NOMO-1 (cell line): ENCODE data around the gene UVRAG.
"Not testable (repeated sequence)": the region's sequence is repeated elsewhere in the genome, so short reads cannot be mapped to it uniquely, and the experiment has no call there.

Experiments used
- DNase-seq, 2 experiments: peaks; one replicate each; lab custom pipeline; 2025; ENCODE audit not compliant: unreplicated experiment in 2 of 2; lab: John Stamatoyannopoulos, UW

UVRAG gene

DNA sequence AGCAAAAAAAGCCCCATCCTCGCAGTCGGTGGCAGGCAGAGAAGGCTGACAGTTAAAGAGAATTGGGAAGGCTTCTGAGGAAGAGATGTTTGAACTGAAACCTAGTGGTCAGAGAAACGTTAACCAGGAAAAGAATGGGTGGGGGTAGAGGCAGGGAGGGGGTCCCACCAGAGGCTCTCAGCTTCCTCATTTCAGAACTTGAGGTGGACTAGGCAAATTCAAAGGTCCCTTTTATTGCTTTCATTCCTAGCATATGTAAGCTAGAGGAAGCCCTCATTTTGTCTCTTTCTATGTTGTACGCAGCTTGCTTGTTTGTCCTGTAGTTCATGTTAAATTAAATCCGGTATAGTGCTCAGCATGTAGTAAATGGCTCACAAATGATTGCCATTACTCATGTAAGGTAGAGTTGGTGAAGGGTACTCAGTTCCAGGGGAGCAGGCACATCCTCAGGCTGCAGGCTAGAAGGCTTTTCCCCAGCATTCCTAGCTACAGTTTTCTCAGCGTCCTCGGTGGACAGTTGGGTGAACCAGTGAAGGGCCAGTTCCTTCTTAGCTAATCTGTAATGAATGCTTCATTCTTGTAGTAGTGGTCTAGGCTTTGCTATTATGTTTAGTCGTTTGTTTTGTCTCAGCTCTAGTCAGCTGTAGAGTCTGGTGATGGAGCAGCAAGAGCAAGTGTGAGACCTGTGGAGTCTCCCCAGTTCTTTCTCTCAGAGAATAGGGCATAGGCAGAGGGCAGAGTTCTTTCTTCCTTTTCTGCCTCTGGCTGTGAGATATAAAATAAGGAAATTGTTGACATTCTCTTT, 58.6 kb downstream of the UVRAG start:
- peak; percentile 68 to 74 for DNase-seq

DNA sequence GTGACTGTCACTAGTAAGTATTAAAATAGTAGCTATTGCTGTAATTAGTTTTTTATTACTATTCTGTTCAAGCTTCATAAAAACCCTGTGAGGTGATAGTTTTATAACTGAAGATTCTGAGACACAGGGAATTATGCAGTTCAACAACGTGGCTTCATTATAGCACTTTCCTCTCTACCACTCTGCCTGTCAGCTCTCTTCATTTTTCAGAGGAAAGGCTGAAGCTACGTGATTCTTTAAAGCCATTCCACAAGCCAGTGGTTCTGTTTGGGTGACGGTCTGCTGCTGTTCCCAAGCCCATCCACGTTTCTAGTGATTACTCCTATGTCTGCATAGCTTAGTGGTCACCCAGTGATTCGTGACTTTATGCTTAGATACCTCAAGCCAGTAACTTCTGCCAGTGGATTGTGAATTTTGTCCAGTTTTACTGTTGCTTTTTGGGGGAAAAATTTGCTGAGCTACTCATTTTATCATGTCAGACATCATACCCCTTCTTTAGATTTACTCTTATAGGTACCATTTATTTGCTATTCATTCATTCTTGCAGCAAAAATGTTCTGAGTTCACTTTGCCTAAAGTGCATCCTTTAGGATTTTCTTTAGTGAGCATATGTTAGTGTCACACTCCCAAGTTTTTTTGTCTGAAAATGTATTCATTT, 59.8 kb downstream of the UVRAG start:
- DNase-seq: no peak

DNA sequence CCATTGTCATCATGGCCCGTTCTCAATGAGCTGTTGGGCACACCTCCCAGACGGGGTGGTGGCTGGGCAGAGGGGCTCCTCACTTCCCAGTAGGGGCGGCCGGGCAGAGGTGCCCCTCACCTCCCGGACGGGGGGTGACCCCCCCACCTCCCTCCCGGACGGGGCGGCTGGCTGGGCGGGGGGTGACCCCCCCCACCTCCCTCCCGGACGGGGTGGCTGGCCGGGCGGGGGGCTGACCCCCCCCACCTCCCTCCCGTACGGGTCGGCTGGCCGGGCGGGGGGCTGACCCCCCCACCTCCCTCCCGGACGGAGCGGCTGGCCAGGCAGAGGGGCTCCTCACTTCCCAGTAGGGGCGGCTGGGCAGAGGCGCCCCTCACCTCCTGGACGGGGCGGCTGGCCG, 62.3 kb downstream of the UVRAG start:
- not testable (repeated sequence) for DNase-seq

DNA sequence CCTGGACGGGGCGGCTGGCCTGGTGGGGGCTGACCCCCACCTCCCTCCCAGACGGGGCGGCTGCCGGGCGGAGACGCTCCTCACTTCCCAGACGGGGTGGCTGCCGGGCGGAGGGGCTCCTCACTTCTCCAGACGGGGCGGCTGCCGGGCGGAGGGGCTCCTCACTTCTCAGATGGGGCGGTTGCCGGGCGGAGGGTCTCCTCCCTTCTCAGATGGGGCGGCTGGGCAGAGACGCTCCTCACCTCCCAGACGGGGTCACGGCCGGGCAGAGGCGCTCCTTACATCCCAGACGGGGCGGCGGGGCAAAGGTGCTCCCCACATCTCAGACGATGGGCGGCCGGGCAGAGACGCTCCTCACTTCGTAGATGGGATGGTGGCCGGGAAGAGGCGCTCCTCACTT, 62.9 kb downstream of the UVRAG start:
- not testable (repeated sequence) for DNase-seq

DNA sequence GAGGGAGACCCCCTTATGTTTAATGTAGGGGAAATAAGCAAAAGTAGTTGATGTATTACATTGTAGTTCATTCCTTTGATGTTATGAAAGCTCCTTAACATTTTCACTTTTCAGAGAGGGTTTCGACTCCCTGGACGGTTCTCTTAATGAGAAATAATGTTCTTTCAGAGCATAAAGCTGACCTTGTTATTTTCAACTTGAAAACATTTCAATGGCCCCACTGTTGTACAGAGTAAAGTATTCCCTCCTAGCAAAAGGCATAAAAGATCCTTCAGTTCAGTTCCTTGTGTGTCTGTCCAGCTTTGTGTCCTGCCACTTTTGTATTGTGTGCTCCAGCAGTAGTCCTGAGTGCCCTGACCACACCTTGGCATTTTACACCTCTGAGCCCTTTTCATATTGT, 63.9 kb downstream of the UVRAG start:
- no peak for DNase-seq

DNA sequence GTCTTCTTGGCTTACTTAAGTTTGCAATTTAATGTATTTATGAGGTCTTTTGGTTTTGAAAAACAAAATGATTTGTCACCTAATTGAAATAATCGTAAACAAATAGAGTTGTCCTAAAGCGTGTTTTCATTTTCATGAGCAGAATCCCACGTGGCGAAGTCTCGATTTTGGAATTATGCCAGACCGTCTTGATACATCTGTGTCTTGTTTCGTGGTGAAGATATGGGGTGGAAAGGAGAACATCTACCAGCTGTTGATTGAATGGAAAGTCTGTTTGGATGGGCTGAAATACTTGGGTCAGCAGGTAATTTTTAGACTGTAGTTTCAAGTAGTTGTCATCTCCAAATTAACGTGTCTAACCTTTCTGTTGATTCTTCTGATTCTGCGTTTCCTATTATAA, 64.7 kb downstream of the UVRAG start:
- no peak for DNase-seq

DNA sequence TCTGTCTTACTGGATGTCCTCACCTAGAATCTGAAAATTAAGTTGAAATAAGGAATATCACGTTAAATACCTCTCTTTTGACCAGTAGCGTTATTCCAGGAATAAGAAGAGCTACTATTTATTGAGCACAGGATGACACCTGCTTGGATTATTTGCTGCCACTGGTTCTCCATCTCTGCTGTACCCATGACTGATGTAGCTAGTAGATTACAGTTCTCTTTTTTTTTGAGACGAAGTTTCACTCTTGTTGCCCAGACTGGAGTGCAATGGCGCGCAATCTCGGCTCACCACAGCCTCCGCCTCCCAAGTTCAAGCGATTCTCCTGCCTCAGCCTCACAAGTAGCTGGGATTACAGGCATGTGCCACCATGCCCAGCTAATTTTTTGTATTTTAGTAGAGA, 65.3 kb downstream of the UVRAG start:
- DNase-seq: peak in 1 of 2 experiments; percentile 7

DNA sequence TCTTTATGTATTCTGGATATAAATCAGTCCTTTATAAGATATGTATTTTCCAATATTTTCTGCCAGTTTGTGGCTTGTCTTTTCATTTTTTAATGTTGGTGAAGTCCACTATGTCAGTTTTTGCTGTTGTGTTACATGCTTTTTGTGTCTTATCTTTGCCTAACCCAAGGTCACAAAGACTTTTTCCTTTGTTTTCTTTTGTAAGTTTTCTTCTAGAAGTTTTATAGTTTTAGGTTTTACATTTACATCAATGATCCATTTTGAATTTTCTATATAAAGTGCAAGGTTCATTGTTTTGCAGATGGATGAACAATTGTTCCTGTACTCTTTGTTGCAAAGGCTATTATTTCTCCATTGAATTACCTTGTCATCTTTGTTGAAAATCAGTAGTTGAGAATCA, 69.3 kb downstream of the UVRAG start:
- no peak for DNase-seq

DNA sequence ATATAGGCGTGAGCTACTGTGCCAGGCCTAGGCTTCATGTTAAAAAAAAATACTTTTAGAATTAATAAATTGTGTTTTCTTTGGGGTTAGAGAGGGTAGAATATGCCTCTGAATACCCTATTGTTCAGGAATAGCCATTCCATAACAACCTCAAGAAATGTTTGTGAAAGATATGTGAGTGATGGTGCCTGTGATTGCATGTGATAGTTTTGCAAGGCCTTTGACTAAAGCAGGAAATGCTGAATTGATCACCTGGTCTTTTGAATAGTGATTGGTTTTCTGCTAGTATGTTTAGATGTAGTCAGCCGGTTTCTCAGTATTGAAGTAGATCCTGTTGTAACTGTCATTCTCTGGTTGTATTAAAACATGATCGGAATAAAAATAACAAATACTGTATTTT, 73.4 kb downstream of the UVRAG start:
- no peak for DNase-seq

DNA sequence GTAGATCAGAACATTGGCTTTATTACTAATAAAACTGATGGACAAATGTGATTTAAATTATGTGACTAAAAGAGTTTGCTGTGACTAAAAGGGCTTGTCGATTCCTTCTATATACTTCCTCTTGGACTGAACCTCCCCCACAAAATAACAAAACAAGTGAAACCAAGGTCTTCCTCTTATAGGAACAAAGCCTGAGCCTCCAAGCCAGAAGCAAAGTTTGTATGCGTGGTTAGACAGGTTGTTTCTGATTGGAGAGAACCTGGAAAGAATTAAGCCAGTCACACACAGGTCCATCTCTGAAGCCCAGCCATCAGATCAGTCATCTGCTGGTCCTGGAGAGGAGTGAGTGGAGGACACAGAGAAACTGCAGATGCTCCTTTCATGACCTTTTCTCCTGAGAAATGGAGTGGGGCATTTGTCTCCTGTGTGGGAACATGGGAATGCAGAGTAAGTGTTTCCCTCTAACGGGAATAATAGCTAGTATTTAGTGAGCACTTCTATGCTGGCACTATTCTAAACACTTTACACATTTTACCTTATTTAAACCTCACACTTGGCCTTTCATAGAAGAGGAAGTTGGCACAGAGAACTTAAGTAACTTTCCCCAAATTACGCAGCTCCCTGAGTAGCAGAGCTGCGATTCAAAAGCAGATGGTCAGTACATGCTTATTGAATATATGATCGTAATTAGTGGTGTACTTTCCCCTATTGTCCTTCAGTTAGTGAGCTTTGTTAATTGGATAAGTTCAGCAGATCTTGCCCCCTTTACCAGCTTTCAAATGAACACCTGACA, 77.1 kb downstream of the UVRAG start:
- DNase-seq: peak; percentile 71 to 92

DNA sequence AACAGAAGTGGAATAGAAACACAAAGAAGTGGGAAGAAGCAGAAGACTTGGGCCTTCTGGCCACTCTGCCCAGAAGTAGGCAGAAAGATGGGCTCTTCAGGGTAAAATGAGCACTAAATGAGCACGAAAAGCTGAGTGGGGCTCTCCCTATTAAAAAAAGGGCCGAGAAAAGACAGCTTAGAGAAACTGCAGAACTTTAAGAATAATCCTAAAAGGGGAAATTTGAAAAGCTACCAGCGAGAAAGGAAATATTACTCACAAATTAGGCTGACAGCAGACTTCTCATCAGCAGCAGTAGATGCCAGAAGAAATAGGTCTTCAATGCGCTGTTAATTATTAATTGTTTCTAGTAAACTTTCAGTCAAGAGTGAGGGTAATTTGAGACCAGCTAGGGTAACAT, 78.2 kb downstream of the UVRAG start:
- no peak for DNase-seq

DNA sequence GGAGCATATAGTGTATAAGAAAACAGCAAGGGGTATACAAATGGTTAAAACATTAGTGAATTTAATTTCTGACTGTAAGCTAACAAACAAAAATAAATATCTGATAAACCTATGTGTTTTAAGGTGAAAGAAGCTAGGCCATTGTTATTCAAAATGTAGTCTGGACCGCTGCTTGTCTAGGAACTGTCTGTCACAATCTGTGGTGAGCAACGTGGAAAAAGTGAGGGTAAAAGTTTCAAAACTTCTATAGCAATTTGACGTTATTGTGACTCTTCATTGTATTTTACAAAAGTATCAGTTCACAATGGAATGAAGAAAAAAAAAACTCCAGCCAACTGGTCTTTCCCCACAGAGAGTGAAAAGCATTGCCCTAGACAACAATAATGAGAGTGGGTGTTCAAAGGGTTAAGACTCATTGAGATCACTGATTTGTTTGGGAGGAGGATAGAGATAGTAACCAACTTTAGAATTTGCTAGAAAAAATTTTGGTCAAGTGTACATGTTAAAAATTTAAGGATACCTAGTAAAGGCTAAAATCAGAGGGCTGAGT, 79.1 kb downstream of the UVRAG start:
- DNase-seq: no peak

DNA sequence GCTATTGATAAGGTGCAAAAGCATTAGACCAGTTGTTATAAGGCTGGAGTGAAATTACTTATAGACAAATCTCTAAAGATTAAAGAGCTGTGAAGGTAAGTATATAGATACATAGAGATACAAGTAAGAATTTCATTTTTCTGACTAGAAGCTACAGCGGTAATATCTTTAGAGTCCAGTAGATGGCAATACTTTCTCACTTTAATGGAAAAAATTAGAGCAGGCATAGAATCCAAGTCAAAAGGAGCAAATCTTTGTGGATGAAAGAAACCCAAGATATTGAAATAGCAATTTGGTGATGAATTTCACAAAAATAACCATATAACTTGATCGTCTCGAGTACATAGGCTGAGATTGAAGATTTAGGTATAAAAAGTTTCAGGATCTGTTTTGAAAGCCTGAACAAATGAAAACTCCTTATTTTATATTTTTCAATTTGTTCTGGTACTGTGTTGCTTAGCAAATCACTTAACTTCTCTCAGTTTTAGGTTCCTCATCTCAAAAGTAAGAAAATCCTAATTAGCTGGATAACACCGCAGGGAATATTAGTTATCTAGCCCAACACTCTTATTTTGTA, 81.9 kb downstream of the UVRAG start:
- peak in 1 of 2 experiments; percentile 65 for DNase-seq

DNA sequence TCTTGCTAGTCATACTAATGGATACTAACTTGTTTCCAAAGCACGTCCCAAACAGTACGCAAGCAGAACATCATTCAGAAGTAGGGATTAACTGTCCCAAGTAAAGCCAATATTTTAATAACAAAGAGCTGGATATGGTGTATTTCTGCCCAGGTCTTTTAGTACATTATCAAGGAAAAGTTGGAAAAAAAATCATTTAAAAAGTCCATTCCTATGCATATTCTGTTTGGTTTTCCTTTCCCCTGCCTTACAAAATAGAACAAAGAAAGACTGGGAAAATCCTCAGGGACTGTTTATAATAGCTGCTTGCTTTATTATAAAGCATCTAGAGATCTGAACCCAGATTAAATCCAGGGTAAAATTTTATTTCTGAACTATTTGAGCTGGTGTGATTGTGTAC, 83.9 kb downstream of the UVRAG start:
- no peak for DNase-seq

DNA sequence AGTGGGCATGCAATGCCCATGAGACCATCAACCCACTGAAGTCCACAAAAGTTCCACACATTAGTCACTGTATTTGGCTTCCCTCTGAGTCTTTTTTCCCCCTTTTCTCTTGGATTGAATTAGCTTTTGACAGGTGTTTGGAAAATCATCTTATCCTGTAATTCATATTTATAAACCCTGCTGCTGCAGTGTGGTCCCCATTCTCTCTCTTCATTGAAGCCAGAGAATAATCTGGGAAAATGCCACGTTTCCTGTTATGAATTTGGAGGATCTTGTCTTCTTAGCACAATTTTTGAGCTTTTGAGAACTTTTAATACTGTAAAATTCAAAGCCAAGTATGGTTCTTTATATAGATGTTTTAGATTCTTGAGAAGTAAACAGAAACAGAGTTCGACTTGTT, 84.8 kb downstream of the UVRAG start:
- DNase-seq: no peak

DNA sequence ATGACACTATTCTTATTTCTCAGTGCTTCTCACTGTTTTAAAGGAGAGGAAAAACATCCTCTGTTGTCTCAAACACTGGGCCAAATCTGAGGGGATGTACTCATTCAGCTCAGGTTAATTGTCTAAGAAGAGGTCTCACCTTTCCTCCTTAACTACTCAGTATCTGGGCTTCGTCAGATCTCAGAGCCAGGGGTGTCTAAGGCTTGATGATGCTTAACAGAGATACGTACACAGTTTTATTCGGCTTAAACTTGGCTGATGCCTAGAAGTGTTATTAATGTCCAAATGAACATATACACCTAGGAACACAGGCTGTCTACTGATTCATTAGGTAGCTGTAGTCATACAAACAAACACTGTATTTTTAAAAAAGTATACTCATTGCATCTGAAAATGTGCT, 85.8 kb downstream of the UVRAG start:
- no peak for DNase-seq

DNA sequence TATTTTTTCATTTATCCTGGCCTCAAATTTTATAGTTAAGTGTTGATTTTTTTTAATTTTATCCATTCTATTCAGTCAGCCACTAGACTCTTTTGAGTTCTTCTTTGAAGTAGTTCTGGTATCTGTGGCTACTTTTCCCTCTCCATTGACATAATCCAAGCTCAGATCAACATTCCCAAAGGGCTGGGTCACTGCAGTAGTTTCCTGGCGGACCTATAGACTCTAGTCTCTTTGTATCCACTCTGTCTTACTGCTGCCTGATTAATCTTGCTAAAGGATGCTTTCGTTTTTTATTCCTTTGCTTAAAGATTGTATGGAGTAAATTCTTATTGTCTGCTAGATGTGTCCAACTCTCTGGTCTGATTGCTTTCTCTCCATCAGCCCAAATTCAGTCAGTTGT, 87.6 kb downstream of the UVRAG start:
- DNase-seq: no peak

DNA sequence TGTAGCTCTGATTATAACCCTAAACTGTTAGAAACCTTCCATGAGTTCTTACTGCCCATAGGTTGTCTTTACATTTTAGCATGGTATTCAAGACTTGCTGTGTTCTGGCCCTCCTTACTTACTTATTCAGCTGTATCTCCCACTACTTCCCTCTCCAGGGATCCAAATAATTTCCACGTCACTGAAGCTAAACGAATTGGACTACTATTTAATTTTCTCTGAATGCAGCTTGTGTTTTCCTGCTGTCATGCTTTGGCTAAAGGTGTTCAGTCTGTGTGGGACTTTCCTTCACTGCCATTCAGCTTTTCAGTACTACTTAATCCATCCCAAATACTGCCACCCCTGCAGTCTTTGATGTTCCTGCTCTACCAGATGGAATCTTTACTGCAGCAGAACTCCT, 88.3 kb downstream of the UVRAG start:
- no peak for DNase-seq

DNA sequence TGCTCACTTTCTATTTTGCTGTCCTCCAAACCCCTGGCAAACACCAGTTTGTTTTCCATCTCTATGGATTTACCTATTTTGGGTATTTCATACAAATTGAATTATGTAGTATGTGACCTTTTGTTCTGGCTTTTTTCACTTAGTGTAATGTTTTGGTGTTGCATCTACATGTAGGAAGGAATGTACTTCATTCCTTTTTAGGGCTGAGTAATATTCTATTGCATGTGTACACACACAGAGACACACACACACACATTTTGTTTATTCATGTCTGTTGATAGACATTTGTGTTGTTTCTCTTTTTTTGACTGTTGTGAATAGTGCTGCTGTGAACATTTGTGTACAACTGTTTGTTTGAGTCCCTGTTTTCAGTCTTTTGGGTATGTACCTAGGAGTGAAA, 90.4 kb downstream of the UVRAG start:
- no peak for DNase-seq

DNA sequence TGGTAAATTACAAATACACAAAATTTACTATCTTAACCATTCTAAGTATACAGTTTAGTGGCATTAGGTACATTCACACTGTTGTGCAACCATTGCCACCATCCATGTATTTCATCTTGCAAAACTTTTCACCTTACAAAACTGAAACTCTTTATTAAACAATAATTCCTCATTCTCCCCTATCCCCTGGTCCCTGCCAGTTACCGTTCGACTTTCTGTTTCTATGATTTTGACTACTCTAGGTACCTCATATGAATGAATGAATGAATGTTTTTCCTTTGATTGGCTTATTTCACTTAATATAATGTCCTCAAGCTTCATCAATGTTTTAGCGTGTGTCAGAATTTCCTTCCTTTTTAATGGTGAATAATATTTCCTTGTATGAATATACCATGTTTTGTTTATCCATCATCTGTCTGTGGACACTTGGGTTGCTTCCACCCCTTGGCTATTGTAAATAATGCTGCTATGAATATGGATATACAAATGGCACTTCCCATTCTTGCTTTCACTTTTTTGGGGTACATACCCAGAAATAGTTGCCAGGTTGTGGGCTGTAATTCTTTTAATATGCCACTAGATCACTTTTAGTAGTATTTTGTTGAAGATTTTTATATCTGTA, 93.0 kb downstream of the UVRAG start:
- DNase-seq: peak in 1 of 2 experiments; percentile 13
